Muscle layer of colon (tissue), 2 donors: ENCODE data around the gene MAK.
"Not testable (repeated sequence)": the region's sequence is repeated elsewhere in the genome, so short reads cannot be mapped to it uniquely, and the experiment has no call there.

Experiments used
- H3K27ac ChIP-seq: one replicate; pipeline ENCODE4 v1.7.0; 2013; ENCODE audit warnings: low read depth, mild to moderate bottlenecking, low read length, moderate library complexity
- H3K27me3 ChIP-seq, 2 donors: one replicate each; pipeline ENCODE4 v1.7.0; 2013; ENCODE audit warnings: low read length in 2 of 2, mild to moderate bottlenecking in 2 of 2; ENCODE audit not compliant: insufficient read depth in 2 of 2, control insufficient read depth in 1 of 2
- H3K36me3 ChIP-seq: one replicate; pipeline ENCODE4 v1.7.0; 2013; ENCODE audit warnings: mild to moderate bottlenecking, low read length; ENCODE audit not compliant: insufficient read depth
- H3K4me1 ChIP-seq: one replicate; pipeline ENCODE4 v1.7.0; 2013; ENCODE audit warnings: mild to moderate bottlenecking, low read length; ENCODE audit not compliant: insufficient read depth
- H3K4me3 ChIP-seq, 2 donors: one replicate each; pipeline ENCODE4 v1.7.0; 2013; ENCODE audit warnings: low read length in 2 of 2, low read depth in 1 of 2, mild to moderate bottlenecking in 1 of 2, moderate library complexity in 1 of 2
- H3K9ac ChIP-seq: one replicate; pipeline ENCODE4 v1.7.0; 2013; ENCODE audit warnings: low read length
- H3K9me3 ChIP-seq: one replicate; pipeline ENCODE4 v1.7.0; 2013; ENCODE audit warnings: mild to moderate bottlenecking, low read length
- donor health status: abdominal sarcoma.
- donor health status: Adenocarcinoma of cecum.

The MAK gene

GRCh38 chr6:10743515-10743914 lies 94.8 kb downstream of the MAK start:
- no peak overlapping the region for H3K9ac ChIP-seq
- no peaks in the 10 kb centered on the region for H3K27me3 ChIP-seq
- no peak overlapping the region for H3K4me3 ChIP-seq
- H3K36me3 ChIP-seq: peaks cover 4% of the 10 kb centered on the region
- no peak overlapping the region for H3K27ac ChIP-seq
- peaks cover 11% of the 10 kb centered on the region for H3K4me1 ChIP-seq
- H3K9me3 ChIP-seq: no peaks in the 10 kb centered on the region

- Histone ChIP-seq H3K9ac (no peak overlapping the region), H3K9me3 (no peaks in the 10 kb centered on the region), H3K27me3 (no peaks in the 10 kb centered on the region), H3K4me1 (peaks cover 7% of the 10 kb centered on the region), H3K27ac (no peak overlapping the region), H3K36me3 (peaks cover 4% of the 10 kb centered on the region), H3K4me3 (no peak overlapping the region)
Observed at GRCh38 chr6:10742251-10742650, 96.1 kb downstream of the MAK start.

GRCh38 chr6:10741643-10742042 lies 96.7 kb downstream of the MAK start:
- H3K4me1 ChIP-seq, H3K27ac ChIP-seq, H3K9me3 ChIP-seq, H3K36me3 ChIP-seq, H3K4me3 ChIP-seq, H3K27me3 ChIP-seq, H3K9ac ChIP-seq: not testable (repeated sequence)

DNA sequence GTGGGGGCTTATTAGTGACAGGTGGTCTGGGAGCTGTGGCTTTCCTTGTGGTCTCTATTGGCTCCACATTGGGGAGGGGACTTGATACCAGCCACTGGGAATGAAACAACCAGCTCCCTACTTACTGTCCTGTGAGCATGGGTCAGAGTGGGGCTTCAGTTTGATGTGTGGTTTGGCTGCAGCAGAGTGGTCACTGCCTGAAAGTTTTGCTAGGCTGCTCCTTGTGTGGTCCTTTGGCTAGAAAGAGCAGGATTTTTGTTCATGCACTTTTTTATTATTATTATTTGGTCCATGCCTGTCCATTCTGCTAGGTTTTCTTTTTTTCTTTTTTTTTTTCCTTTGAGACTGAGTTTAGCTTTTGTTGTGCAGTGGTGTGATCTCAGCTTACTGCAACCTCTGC lies 98.3 kb downstream of the MAK start:
- Histone ChIP-seq H3K9ac (no peak overlapping the region), H3K4me3 (no peak overlapping the region), H3K27me3 (no peaks in the 10 kb centered on the region), H3K36me3 (peaks cover 4% of the 10 kb centered on the region), H3K4me1 (no peaks in the 10 kb centered on the region), H3K27ac (no peak overlapping the region), H3K9me3 (no peaks in the 10 kb centered on the region)

DNA sequence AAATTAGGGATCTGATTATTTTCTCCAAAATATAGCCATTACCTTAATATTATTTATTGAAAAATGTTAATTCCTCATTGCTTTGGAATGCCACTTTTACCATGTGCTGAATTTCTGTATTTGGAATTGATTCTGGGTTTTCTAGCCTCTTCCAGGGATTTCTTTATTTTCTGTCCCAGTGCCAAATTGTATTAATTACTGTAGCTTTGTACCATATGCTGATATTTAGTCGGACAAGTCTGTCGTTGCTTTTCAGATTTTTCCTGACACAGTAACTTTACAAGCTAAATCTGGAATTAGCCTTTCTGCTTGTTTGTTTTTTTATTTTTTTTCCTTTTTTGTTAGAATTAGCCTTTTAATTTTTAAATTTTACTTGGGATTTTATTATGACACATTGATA lies 101.6 kb downstream of the MAK start:
- H3K36me3 ChIP-seq: peaks cover 14% of the 10 kb centered on the region
- H3K9ac ChIP-seq: no peak overlapping the region
- no peak overlapping the region for H3K27ac ChIP-seq
- no peaks in the 10 kb centered on the region for H3K27me3 ChIP-seq
- H3K4me1 ChIP-seq: no peaks in the 10 kb centered on the region
- no peak overlapping the region for H3K4me3 ChIP-seq
- H3K9me3 ChIP-seq: no peaks in the 10 kb centered on the region

DNA sequence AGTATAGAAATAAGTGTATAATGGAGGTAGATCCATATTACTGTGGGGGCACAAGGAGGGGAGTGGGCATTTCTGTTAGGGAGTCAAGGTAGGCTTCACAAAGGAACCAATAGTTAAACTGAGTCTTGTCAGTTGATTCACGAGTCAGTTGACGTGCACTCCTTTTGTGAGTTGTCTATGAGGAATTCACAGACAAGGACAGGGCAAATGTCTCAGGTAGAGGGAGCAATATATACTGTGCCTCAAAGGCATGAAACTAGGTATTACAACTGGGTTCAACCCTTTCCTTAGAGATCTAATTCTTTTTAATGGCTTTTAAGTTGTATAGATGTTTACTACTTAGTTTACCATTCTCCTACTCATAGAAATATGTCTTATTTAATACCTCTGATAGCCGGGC lies 104.5 kb downstream of the MAK start:
- Histone ChIP-seq H3K27ac (peak overlapping the region; percentile 13), H3K9ac (no peak overlapping the region), H3K36me3 (peaks cover 33% of the 10 kb centered on the region), H3K9me3 (no peaks in the 10 kb centered on the region), H3K4me1 (no peaks in the 10 kb centered on the region), H3K27me3 (no peaks in the 10 kb centered on the region), H3K4me3 (no peak overlapping the region)

- Histone ChIP-seq H3K27ac (peak overlapping the region; percentile 13), H3K4me1 (no peaks in the 10 kb centered on the region), H3K36me3 (peaks cover 34% of the 10 kb centered on the region), H3K4me3 (no peak overlapping the region), H3K9ac (no peak overlapping the region), H3K9me3 (no peaks in the 10 kb centered on the region), H3K27me3 (no peaks in the 10 kb centered on the region)
Observed at GRCh38 chr6:10733151-10733715, 105.1 kb downstream of the MAK start.

DNA sequence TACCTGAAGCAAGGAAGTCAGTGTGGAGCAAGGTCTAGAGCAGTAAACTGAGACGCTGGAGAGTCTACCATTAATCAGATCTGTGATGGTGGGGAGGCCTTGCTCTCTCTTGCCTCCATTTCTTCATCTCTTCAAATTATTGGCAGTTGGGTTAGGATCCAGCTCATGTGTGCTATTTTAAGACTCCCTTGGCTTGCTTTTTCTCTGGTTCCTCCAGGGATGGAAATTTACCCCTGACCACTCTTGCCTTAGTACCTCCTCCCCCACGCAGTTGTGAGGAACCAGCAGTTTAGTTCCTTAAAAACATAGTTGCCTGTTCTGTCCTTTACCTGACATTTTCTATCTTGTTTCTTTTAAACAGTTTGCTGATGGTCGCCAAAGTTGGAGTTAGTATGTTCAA lies 108.1 kb downstream of the MAK start:
- H3K27ac ChIP-seq: no peak overlapping the region
- no peak overlapping the region for H3K4me3 ChIP-seq
- peaks cover 49% of the 10 kb centered on the region for H3K36me3 ChIP-seq
- H3K9me3 ChIP-seq: no peaks in the 10 kb centered on the region
- H3K4me1 ChIP-seq: peaks cover 4% of the 10 kb centered on the region
- no peaks in the 10 kb centered on the region for H3K27me3 ChIP-seq
- H3K9ac ChIP-seq: no peak overlapping the region

DNA sequence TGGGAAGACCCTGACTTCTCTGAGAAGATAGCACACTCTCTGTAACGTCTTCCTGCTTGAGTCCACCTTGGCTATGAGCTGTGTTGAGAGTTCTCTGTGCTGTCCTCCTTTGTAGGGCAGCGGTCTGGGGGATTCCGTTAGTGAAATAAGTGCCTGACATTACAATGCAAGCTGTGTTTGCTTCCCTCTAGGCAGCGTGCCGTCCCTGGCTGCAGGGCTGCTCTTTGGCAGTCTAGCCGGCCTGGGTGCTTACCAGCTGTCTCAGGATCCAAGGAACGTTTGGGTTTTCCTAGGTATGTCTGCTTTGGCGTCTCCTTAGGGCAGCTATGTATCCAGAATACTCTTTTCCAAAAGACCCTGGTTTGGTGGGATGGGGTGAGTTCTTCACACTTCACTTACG lies 112.6 kb downstream of the MAK start:
- Histone ChIP-seq H3K4me3 (no peak overlapping the region), H3K27ac (no peak overlapping the region), H3K4me1 (peaks cover 31% of the 10 kb centered on the region), H3K36me3 (peaks cover 34% of the 10 kb centered on the region), H3K9ac (no peak overlapping the region), H3K27me3 (no peaks in the 10 kb centered on the region), H3K9me3 (no peaks in the 10 kb centered on the region)

DNA sequence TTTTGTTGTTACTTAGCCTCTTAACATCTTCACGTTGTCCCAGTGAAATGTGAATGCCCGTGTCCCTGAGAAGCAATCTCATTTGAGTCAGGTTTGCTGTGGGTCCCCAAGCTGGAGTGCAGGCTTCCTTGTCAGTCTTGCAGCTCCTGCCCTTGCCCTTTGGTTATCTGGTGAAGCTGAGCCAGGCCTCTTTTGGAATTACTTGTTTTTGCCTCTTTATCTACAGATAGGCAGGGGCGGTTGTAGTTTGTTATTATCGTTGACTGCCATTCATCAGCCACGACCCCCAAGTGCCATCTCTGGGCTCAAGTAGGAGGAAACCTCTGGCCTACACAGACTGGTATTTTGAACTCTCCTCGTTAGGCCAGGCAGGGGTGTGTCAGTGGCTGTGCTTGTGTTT lies 113.3 kb downstream of the MAK start:
- Histone ChIP-seq H3K4me1 (peaks cover 31% of the 10 kb centered on the region), H3K27ac (no peak overlapping the region), H3K9ac (no peak overlapping the region), H3K27me3 (no peaks in the 10 kb centered on the region), H3K9me3 (no peaks in the 10 kb centered on the region), H3K4me3 (no peak overlapping the region), H3K36me3 (peaks cover 27% of the 10 kb centered on the region)

DNA sequence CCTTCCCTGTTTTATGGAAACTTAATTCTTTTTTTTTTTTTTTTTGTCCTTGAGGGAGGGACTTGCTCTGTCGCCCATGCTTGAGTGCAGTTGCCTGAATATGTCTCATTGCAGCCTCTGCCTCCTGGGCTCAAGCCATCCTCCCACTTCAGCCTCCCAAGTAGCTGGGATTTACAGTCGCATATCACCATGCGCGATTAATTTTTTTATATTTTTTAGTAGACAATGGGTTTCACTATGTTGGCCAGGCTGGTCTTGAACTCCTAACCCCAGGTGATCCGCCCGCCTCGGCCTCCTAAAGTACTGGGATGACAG lies 114.8 kb downstream of the MAK start:
- H3K27me3 ChIP-seq: no peaks in the 10 kb centered on the region
- H3K27ac ChIP-seq: peak overlapping the region; percentile 92
- H3K36me3 ChIP-seq: peaks cover 16% of the 10 kb centered on the region
- peak overlapping the region; percentile 77 to 93 for H3K4me3 ChIP-seq
- H3K4me1 ChIP-seq: peaks cover 31% of the 10 kb centered on the region
- H3K9ac ChIP-seq: peak overlapping the region; percentile 60
- no peaks in the 10 kb centered on the region for H3K9me3 ChIP-seq

DNA sequence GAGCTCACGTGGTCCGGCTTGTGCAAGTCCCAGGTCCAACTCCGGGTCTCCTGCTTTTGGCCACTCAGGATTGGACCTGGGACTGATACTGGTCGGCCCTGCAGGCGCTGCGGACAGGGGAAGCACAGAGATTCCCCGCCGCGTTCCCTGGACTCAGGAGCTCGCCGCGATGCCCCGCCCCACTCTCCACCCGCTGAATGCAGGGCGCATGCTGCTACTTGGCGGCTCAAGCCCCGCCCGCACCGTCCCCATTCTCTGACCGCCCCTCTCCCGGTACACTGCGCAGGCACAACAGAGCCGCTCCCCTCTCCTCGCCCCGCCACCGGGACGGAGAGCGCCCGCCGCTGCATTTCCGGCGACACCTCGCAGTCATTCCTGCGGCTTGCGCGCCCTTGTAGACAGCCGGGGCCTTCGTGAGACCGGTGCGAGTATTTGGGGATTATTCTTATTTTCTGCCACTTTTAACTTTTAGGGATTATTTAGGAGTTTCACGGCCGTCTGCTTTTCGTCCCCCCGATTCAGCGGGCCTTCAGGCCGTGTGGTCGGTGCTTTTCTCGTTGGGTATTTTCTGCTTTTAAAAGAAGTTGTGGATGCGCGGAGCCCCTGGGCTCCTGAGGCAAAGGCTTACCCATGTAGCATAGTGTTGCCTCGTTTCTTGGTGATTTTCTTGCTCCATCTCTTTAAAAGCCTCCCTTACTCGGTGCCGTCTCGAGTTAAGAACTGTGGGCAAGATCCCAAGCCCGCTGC lies 115.3 kb downstream of the MAK start, which contains the start of gene TMEM14C:
Gene TMEM14C, plus strand, starts transcription at position 251 of the 747 bp plus-strand sequence. CDS start 1,544 bp downstream, outside the sequence.
- H3K9ac ChIP-seq: peak within 1 kb of the TSS; percentile 73
- H3K4me1 ChIP-seq: peaks cover 31% of the 10 kb centered on the region
- no peaks in the 10 kb centered on the region for H3K27me3 ChIP-seq
- peaks cover 13% of the 10 kb centered on the region for H3K36me3 ChIP-seq
- H3K9me3 ChIP-seq: no peaks in the 10 kb centered on the region
- H3K27ac ChIP-seq: peak within 1 kb of the TSS; percentile 92
- peak within 1 kb of the TSS; percentile 77 to 93 for H3K4me3 ChIP-seq
